CD14-positive monocyte (primary cell): ENCODE data around the gene CREB5. TPM values are rescaled to one million over a fixed set of nuclear protein-coding genes. Genes with fewer than 3 reads are reported as not detected.

Source experiments
- DNase-seq, 3 donors: peaks; one replicate each; pipeline ENCODE4 v3.0.0-alpha.2; 2011 to 2022
- H2AFZ ChIP-seq: 2 replicates; pipeline ENCODE4 v1.6.0; 2012; ENCODE audit warnings: mild to moderate bottlenecking, low read depth, low read length, inconsistent platforms; ENCODE audit not compliant: insufficient read depth, poor library complexity, severe bottlenecking
- H3K27ac ChIP-seq, 2 donors: 1 replicate in 1 of 2; 2 replicates in 1 of 2; pipeline ENCODE4 v1.5.1; 2012 to 2013; ENCODE audit warnings: low read length in 2 of 2, control low read depth in 1 of 2, inconsistent platforms in 1 of 2, low read depth in 1 of 2, mild to moderate bottlenecking in 1 of 2
- H3K27me3 ChIP-seq, 2 donors: one replicate each; pipeline versions ENCODE4 v1.6.0 to v1.6.1; 2011 to 2013; ENCODE audit warnings: low read length in 2 of 2; ENCODE audit not compliant: control insufficient read depth in 2 of 2, insufficient read depth in 2 of 2
- H3K36me3 ChIP-seq, 2 donors: replicated peaks in 1 of 2; 1 replicate in 1 of 2; 2 replicates in 1 of 2; pipeline versions ENCODE4 v1.5.1 to v1.6.1; 2012 to 2013; ENCODE audit warnings: low read length in 2 of 2, control low read depth in 1 of 2, inconsistent platforms in 1 of 2, mild to moderate bottlenecking in 1 of 2; ENCODE audit not compliant: insufficient read depth in 2 of 2, control insufficient read depth in 1 of 2
- H3K4me1 ChIP-seq, 2 donors: 1 replicate in 1 of 2; 2 replicates in 1 of 2; pipeline versions ENCODE4 v1.5.1 to v1.6.1; 2012 to 2013; ENCODE audit warnings: low read length in 2 of 2, control low read depth in 1 of 2, inconsistent platforms in 1 of 2, mild to moderate bottlenecking in 1 of 2, moderate library complexity in 1 of 2; ENCODE audit not compliant: insufficient read depth in 2 of 2, control insufficient read depth in 1 of 2
- H3K4me2 ChIP-seq: replicated peaks from 2 replicates; pipeline ENCODE3; 2012; ENCODE audit warnings: low read length, moderate library complexity, mild to moderate bottlenecking; ENCODE audit not compliant: poor library complexity, severe bottlenecking; ENCODE audit errors: extremely low read depth
- H3K4me3 ChIP-seq, 3 experiments: fragments of 200-600 bp in 1 of 3; sonication (generic) in 1 of 3; replicated peaks in 1 of 3; 1 replicate in 2 of 3; 2 replicates in 1 of 3; pipeline ENCODE4 v1.5.1; 2011 to 2013; ENCODE audit warnings: low read length in 3 of 3, mild to moderate bottlenecking in 3 of 3, control low read depth in 2 of 3, low read depth in 2 of 3, inconsistent platforms in 1 of 3, moderate library complexity in 1 of 3
- H3K79me2 ChIP-seq: 2 replicates; pipeline ENCODE4 v1.6.0; 2012; ENCODE audit warnings: mild to moderate bottlenecking, control low read depth, inconsistent platforms, low read length, moderate library complexity; ENCODE audit not compliant: insufficient read depth
- H3K9ac ChIP-seq: 2 replicates; pipeline ENCODE4 v1.6.0; 2017; ENCODE audit warnings: low read length, mild to moderate bottlenecking; ENCODE audit not compliant: insufficient read depth, poor library complexity, severe bottlenecking
- H3K9me3 ChIP-seq, 2 donors: replicated peaks in 1 of 2; 1 replicate in 1 of 2; 2 replicates in 1 of 2; pipeline versions ENCODE4 v1.5.1 to v1.6.1; 2012 to 2013; ENCODE audit warnings: low read length in 2 of 2, control low read depth in 1 of 2; ENCODE audit not compliant: control insufficient read depth in 1 of 2, insufficient read depth in 1 of 2
- H4K20me1 ChIP-seq: 2 replicates; pipeline ENCODE4 v1.6.0; 2012; ENCODE audit warnings: mild to moderate bottlenecking, low read length, control low read depth, moderate library complexity; ENCODE audit not compliant: insufficient read depth
- H3K27ac Mint-ChIP-seq, 7 donors: one replicate each; pipeline ENCODE4 v1.8.0; 2020; ENCODE audit warnings: mild to moderate bottlenecking in 7 of 7, mixed read lengths in 7 of 7, moderate library complexity in 6 of 7, inconsistent platforms in 2 of 7
- H3K27me3 Mint-ChIP-seq, 3 donors: one replicate each; pipeline ENCODE4 v1.8.0; 2021 to 2022; ENCODE audit warnings: low read depth in 3 of 3, mild to moderate bottlenecking in 3 of 3, mixed read lengths in 3 of 3, moderate library complexity in 3 of 3, inconsistent platforms in 1 of 3
- H3K36me3 Mint-ChIP-seq, 2 donors: one replicate each; pipeline ENCODE4 v1.8.0; 2020; ENCODE audit warnings: mixed read lengths in 2 of 2, inconsistent platforms in 1 of 2, mild to moderate bottlenecking in 1 of 2
- H3K4me1 Mint-ChIP-seq: one replicate; pipeline ENCODE4 v1.8.0; 2020; ENCODE audit warnings: mild to moderate bottlenecking, mixed read lengths
- H3K4me3 Mint-ChIP-seq, 2 donors: one replicate each; pipeline ENCODE4 v1.8.0; 2020; ENCODE audit warnings: mild to moderate bottlenecking in 2 of 2, mixed read lengths in 2 of 2, moderate library complexity in 1 of 2
- H3K9me3 Mint-ChIP-seq, 7 donors: one replicate each; pipeline ENCODE4 v1.8.0; 2020 to 2022; ENCODE audit warnings: mixed read lengths in 7 of 7, mild to moderate bottlenecking in 6 of 7, moderate library complexity in 6 of 7, inconsistent platforms in 2 of 7
- CTCF ChIP-seq: fragments of 200-600 bp; IDR thresholded peaks from one replicate; pipeline ENCODE4 v1.8.0; 2022; ENCODE audit warnings: antibody characterized with exemption, mild to moderate bottlenecking
- WGBS: methylation state at CpG from one replicate; pipeline ENCODE4 v1.1.5; 2013; ENCODE audit warnings: missing lambda C conversion rate; ENCODE audit not compliant: insufficient coverage; 5-methylcytosine and 5-hydroxymethylcytosine counted together
- intact Hi-C, 2 donors: fragments of 100-400 bp; cut with micrococcal nuclease; formaldehyde crosslinking; loops; one replicate each; pipeline versions ENCODE4 v1.15.0 to v1.15.1; 2023
- polyA plus RNA-seq, 3 donors: library from polyadenylated mRNA; depleted of rRNA in 1 of 3; unstranded in 2 of 3; stranded (reverse) in 1 of 3; fragments of 300-500 nt in 2 of 3; fragments of >200 nt in 1 of 3; fragmentation: Illumina TruSeq in 2 of 3; gene quantifications; 1 replicate in 2 of 3; 2 replicates in 1 of 3; pipeline ENCODE4 v1.2.3, GENCODE V29; 2012 to 2021

The CREB5 gene
- polyA plus RNA-seq, 3 donors, result 25.1 to 72.3 (median 44.2) TPM

- no peaks in the 10 kb centered on the region for H3K79me2 ChIP-seq
- Mint-ChIP-seq H3K9me3 (peaks cover 0 to 3% (median 0%) of the 10 kb centered on the region in 7 donors), H3K36me3 (no peaks in the 10 kb centered on the region), H3K4me3 (no peak overlapping the region), H3K27me3 (peaks cover 17 to 29% (median 19%) of the 10 kb centered on the region in 3 donors), H3K4me1 (peaks cover 3% of the 10 kb centered on the region), H3K27ac (no peak overlapping the region)
- no peak overlapping the region for H3K4me3 ChIP-seq
- no peak overlapping the region for H3K4me2 ChIP-seq
- H3K27ac ChIP-seq, result no peak overlapping the region
- peaks cover 15 to 25% of the 10 kb centered on the region in 2 donors for H3K27me3 ChIP-seq
- no peak overlapping the region for H3K9ac ChIP-seq
- no peaks in the 10 kb centered on the region for H3K9me3 ChIP-seq
- intact Hi-C loops, result loop anchor here in 1 of 2 donors (5.0 kb wide), 1 partner anchor 460 kb away; no protein-coding TSS in a partner anchor
- H3K4me1 ChIP-seq, result no peaks in the 10 kb centered on the region
- no peak overlapping the region for H2AFZ ChIP-seq
- no peak for DNase-seq
- TF ChIP-seq CTCF, result no peak
- WGBS, result no CpG with 5 or more reads among the region's 2 CpGs
- H4K20me1 ChIP-seq, result no peaks in the 10 kb centered on the region
- H3K36me3 ChIP-seq, result no peaks in the 10 kb centered on the region
Observed at GRCh38 chr7:28392289-28392688, 20.0 kb upstream of the CREB5 start.

GRCh38 chr7:28395404-28395803 lies 16.9 kb upstream of the CREB5 start:
- Histone ChIP-seq H3K27ac (no peak overlapping the region), H3K9me3 (no peaks in the 10 kb centered on the region), H3K9ac (no peak overlapping the region), H3K79me2 (no peaks in the 10 kb centered on the region), H3K36me3 (no peaks in the 10 kb centered on the region), H3K27me3 (peaks cover 12 to 19% of the 10 kb centered on the region in 2 donors), H4K20me1 (no peaks in the 10 kb centered on the region), H3K4me2 (no peak overlapping the region), H2AFZ (no peak overlapping the region), H3K4me3 (no peak overlapping the region), H3K4me1 (no peaks in the 10 kb centered on the region)
- H3K4me3 Mint-ChIP-seq, result no peak overlapping the region
- DNase-seq, result no peak
- H3K27me3 Mint-ChIP-seq, result peaks cover 10 to 24% (median 20%) of the 10 kb centered on the region in 3 donors
- H3K27ac Mint-ChIP-seq, result no peak overlapping the region
- H3K4me1 Mint-ChIP-seq, result no peaks in the 10 kb centered on the region
- no peaks in the 10 kb centered on the region for H3K36me3 Mint-ChIP-seq
- no peak for TF ChIP-seq CTCF
- intact Hi-C loops, result no loop called here
- peaks cover 0 to 3% (median 0%) of the 10 kb centered on the region in 7 donors for H3K9me3 Mint-ChIP-seq
- WGBS, result 71% methylated on average over 1 of the region's 3 CpGs
